ENCODE results near the gene FAM72A.
"Not testable (repeated sequence)": the region's sequence is repeated elsewhere in the genome, so short reads cannot be mapped to it uniquely, and the experiment has no call there.

FAM72A gene

DNA sequence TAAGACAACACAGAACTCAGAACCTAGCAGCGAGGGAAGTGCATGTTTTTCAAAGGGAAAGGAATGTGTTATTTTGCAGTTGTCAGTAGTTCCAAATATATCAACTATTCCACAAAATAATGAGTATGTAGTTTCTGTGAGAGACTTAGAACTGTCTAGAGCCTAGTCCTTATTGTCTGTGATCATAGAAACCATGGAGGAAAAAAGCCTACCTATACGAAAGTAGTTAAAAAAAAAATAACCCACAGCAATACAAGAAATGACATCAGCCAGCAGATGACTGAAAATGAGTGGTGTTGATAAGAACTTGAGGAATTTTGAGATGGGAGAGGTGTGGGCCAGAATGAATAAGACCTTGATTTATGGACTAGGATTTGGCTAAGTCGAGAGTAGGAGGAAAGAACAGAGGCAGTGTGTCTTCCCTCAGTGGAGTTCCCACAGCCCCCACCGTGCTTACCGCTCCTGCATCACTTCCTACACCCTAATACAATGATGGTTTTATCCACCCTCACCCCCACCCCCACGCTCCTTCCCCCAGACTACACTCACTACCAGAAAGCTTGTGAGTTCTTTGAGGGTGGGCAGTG, 21.6 kb upstream of the FAM72A start:
- ATAC-seq (ENCODE audit: low read depth); H3K4me3 Mint-ChIP-seq; H3K27me3 Mint-ChIP-seq; H3K27ac Mint-ChIP-seq; H3K9me3 Mint-ChIP-seq; H3K36me3 Mint-ChIP-seq; DNase-seq (ENCODE audit: low spot score in 2 of 2); H3K4me1 Mint-ChIP-seq: not testable (repeated sequence)

DNA sequence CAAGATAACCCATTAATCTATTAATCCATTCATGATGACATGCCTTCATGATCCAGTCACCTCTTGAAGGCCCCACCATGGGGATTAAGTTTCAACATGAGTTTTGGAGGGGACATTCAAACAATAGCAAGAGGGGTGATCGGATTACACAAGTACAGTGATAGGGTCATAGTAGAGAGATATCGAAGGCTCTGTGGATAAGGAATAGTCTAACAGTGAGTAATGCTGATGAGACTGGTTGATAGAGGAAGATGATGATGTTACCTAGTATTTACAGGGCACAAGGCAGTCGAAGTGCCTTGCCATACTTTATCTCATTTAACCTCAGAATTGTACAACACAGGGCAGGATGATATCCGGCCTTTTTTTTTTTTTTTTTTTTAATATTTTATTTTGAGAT, 18.9 kb upstream of the FAM72A start:
- not testable (repeated sequence) for ATAC-seq (ENCODE audit: low read depth); H3K9me3 Mint-ChIP-seq; H3K4me3 Mint-ChIP-seq; H3K36me3 Mint-ChIP-seq; H3K27ac Mint-ChIP-seq; DNase-seq (ENCODE audit: low spot score in 2 of 2); H3K4me1 Mint-ChIP-seq; H3K27me3 Mint-ChIP-seq

DNA sequence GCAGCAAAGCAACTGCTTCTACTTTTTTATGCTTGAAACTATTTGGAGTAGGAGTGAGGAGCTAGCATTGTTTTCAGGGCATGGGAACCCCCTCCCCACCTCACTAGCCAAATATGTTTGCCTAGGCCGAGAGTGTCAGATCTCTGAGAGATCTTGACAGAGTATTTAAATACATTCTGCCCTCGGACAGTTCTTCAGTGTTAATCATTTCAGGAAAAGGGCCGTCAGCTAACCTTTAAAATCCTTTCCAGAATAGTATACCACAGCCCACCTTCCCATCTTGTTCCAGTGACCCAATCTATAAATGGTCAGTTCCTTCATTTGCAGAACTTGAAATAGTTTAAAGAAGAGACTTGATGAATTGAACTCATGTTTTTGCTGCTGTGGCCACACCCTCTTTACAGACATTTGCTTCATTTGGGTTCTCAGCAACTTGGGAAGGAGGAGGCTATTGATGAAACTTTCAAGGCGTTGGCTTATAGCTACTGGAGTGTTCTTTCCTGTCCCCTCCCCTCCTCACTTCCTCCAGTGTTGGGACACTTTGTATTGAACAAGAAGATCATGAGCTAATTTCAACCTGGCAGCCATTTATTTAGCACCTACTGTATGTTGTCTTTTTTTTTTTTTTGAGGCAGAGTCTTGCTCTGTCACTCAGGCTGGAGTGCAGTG, 17.8 kb upstream of the FAM72A start:
- H3K4me3 Mint-ChIP-seq; H3K4me1 Mint-ChIP-seq; H3K36me3 Mint-ChIP-seq; DNase-seq (ENCODE audit: low spot score in 2 of 2); H3K27ac Mint-ChIP-seq; H3K9me3 Mint-ChIP-seq; H3K27me3 Mint-ChIP-seq; ATAC-seq (ENCODE audit: low read depth): not testable (repeated sequence)

DNA sequence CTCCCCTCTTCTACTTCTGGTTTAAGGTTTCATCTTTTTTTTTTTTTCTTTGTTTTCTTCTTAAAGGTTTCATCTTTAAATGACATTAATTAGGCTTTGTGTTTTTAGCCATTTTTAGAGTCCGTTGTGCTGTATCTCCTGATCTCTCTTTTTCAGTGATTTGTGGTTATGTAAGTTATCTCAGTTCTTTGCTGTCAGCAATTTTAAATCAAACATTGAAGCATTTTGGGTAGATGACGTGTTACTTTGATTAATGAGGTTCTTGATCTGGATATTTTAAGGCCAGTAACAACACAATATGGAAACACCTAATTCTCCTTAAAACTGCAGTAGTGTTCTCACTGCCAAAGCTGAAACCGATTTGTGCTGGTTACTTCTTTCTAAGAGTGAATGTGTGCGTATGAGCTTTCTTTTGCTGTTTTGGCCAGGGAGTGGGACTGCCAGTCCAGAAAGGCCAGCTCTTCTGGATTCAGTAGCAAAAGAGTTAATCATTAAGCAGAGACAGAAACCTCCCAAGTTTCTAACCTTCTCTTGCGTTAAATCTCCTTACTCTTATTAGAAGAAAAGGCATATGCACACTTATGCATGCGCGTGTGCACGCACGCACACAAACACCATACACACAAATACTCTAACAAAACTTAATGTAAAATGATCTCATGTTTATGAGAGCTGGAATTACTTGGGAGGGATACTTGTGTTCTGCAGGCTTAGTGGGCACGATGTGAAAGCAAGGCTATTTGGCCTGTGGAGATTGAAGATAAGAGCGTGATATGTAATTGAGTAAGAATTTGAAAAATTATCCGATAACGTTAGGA, 17.1 kb upstream of the FAM72A start:
- DNase-seq (ENCODE audit: low spot score in 2 of 2); H3K4me3 Mint-ChIP-seq; H3K36me3 Mint-ChIP-seq; H3K4me1 Mint-ChIP-seq; ATAC-seq (ENCODE audit: low read depth); H3K9me3 Mint-ChIP-seq; H3K27me3 Mint-ChIP-seq; H3K27ac Mint-ChIP-seq: not testable (repeated sequence)

DNA sequence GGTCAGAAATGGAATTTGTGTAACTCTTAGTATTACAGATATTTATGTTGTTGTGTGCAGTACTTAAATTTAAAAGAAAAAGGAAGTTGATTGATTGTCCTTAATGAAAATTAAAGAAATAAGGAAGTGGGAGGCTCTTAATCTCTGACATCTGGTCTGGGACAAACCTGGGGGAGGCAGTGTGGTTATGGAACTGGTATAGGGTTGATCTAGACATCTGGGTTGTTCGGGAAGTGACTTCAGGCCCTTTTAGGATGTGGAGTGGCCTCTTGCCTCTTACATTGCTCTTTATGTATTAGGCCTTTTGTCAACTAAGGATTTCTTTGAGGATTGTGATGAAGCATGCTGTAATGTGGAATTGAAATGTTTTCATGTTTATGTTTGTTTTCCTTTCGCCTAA, 16.1 kb upstream of the FAM72A start:
- H3K27ac Mint-ChIP-seq; H3K9me3 Mint-ChIP-seq; H3K27me3 Mint-ChIP-seq; H3K36me3 Mint-ChIP-seq; DNase-seq (ENCODE audit: low spot score in 2 of 2); H3K4me3 Mint-ChIP-seq; H3K4me1 Mint-ChIP-seq: not testable (repeated sequence)
- ATAC-seq (ENCODE audit: low read depth), result peak; percentile 71

DNA sequence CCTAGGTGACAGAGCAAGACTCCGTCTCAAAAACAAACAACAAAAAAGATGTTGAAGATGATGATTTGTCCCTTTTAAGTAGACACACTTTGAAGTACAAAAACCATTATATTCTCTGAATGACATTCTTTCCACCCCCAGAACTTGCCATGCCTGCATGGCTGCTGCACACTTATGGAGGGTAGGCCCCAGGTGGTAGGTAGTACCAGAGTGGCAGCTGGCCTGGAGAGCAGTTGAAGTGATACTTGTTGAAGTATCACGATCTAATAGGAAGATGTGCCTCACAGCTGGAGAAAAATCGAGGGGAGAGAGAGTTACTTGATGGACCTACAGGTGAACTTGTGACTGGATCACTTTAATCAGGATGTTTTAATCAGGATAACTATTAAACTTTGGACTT, 15.6 kb upstream of the FAM72A start:
- DNase-seq (ENCODE audit: low spot score in 2 of 2); H3K27me3 Mint-ChIP-seq; H3K4me1 Mint-ChIP-seq; H3K4me3 Mint-ChIP-seq; H3K9me3 Mint-ChIP-seq; H3K36me3 Mint-ChIP-seq; H3K27ac Mint-ChIP-seq; ATAC-seq (ENCODE audit: low read depth): not testable (repeated sequence)

DNA sequence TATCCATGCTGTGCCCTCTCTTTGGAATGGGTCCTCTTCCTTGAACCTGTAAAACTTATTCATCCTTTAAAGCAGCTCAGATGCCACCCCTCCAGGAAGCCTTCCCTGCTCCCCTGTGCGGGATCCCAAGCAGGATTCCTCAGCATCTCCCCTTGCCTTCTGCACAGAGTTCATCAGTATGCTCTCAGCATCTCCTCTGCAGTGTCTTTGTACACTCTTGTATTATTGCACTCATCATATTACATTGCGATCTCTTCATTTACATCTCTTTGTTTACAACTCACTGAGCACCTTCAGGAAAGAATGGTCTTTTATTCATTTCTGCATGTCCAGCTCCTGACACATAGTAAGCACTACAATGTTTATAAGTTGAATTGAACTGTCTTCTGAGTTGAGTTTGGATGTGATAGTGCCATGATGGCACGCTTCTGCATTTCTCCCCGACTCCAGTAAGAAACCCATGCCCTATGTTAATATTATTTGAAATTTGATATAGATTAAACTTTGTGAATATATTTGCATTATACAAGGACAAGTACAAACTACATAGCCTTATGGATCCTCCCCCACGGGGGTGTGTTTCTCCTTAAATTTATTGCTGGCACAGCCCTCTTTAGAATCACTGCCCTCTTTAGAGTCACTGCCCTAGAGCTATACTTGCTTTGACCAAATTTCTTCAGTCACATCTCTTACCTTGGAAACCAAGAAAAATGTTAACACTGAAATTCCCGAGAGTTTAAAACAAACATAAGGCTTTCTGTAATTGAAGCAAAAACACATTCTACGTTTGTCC, 13.2 kb upstream of the FAM72A start:
- DNase-seq (ENCODE audit: low spot score in 2 of 2); H3K9me3 Mint-ChIP-seq; H3K27me3 Mint-ChIP-seq; ATAC-seq (ENCODE audit: low read depth); H3K27ac Mint-ChIP-seq; H3K4me1 Mint-ChIP-seq; H3K4me3 Mint-ChIP-seq; H3K36me3 Mint-ChIP-seq: not testable (repeated sequence)

DNA sequence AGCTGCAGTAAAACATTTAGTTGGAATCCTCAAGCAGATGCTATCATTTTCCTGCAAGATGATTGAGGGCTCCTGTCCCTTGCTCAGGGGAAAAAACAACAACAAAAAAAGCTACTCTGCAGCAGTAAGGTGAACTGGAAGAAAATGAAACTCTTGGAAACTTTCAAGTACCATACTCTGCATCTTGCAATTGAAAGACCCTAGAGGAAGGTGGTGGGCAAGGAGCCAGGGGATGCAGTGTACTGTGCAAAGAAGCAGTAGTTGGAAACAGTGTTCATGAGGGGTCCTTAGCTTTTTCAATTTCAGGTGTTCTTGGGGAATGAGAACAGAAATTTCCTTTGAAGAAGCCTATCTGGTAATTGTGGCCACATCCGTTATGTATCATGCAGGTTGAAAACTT, 8.2 kb upstream of the FAM72A start:
- H3K4me1 Mint-ChIP-seq; H3K9me3 Mint-ChIP-seq; ATAC-seq (ENCODE audit: low read depth); H3K36me3 Mint-ChIP-seq; H3K27ac Mint-ChIP-seq; DNase-seq (ENCODE audit: low spot score in 2 of 2); H3K4me3 Mint-ChIP-seq; H3K27me3 Mint-ChIP-seq: not testable (repeated sequence)

DNA sequence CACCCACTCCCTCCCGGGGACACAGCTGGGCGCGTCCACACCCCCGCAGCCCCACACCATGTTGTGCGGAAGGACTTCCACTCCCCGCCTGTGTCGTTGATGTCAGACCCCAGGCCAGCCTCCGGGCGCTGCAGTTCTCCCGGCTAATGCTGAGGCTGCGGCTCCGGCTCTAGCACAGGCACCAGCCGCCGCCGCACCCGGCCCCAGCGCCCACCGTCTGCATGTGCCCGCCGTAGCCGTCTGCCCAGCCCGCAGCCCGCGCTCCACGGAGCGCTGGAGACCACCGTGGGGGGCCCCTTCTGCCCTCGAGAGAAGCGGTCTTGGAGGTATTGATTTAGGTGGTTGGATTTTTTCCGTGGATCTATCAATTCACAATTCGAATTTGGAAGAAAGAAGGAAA, 2.9 kb upstream of the FAM72A start:
- ATAC-seq (ENCODE audit: low read depth); H3K4me3 Mint-ChIP-seq; H3K9me3 Mint-ChIP-seq; H3K27me3 Mint-ChIP-seq; H3K4me1 Mint-ChIP-seq; H3K36me3 Mint-ChIP-seq; H3K27ac Mint-ChIP-seq: not testable (repeated sequence)
- peak in 1 of 2 donors; percentile 19 for DNase-seq (ENCODE audit: low spot score in 2 of 2)

DNA sequence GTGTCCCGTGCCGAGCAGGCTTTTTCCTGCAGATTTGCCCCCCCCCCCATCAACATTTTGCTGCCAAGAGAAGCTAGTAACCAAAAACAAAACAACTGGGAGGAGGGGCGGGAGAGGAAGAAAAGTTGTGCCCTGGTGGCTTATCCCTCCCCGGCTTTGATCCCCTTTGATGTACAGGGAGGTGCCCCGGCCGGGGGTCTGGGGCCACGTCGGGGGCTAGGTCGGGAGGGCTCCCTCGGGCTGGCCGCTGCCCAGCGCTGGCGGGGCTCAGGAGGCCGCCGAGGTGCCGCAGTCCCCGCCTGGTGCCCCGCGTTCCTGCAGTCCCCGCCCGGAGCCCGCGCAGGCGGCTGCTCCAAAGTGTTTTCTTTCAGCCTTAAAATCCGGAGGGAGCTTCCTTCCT, 2.2 kb upstream of the FAM72A start:
- H3K9me3 Mint-ChIP-seq; H3K27me3 Mint-ChIP-seq; H3K36me3 Mint-ChIP-seq; ATAC-seq (ENCODE audit: low read depth); H3K27ac Mint-ChIP-seq; H3K4me1 Mint-ChIP-seq: not testable (repeated sequence)
- peak overlapping the region; percentile 89 for H3K4me3 Mint-ChIP-seq
- peak in 1 of 2 donors; percentile 24 for DNase-seq (ENCODE audit: low spot score in 2 of 2)

DNA sequence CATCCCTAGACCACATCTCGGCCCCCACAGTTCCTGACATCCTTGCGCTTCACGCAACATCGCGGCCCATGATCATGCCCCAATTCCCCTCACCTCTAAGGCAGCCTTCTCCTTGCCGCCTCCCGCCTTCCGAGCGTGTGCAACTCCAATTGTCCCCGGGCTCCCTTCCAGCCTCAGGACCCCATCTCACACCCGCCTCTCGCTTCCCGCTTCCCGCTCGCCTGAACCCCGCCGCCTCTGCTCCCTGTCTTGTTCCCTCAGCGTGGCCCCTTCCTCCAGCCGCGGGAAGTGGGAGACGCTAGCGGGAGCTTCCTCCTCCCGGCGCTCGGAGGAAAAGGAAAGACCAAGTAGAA, 1.5 kb upstream of the FAM72A start:
- not testable (repeated sequence) for H3K36me3 Mint-ChIP-seq; H3K9me3 Mint-ChIP-seq; DNase-seq (ENCODE audit: low spot score in 2 of 2); H3K4me1 Mint-ChIP-seq; H3K27me3 Mint-ChIP-seq; ATAC-seq (ENCODE audit: low read depth); H3K27ac Mint-ChIP-seq
- H3K4me3 Mint-ChIP-seq, result peak overlapping the region; percentile 85

DNA sequence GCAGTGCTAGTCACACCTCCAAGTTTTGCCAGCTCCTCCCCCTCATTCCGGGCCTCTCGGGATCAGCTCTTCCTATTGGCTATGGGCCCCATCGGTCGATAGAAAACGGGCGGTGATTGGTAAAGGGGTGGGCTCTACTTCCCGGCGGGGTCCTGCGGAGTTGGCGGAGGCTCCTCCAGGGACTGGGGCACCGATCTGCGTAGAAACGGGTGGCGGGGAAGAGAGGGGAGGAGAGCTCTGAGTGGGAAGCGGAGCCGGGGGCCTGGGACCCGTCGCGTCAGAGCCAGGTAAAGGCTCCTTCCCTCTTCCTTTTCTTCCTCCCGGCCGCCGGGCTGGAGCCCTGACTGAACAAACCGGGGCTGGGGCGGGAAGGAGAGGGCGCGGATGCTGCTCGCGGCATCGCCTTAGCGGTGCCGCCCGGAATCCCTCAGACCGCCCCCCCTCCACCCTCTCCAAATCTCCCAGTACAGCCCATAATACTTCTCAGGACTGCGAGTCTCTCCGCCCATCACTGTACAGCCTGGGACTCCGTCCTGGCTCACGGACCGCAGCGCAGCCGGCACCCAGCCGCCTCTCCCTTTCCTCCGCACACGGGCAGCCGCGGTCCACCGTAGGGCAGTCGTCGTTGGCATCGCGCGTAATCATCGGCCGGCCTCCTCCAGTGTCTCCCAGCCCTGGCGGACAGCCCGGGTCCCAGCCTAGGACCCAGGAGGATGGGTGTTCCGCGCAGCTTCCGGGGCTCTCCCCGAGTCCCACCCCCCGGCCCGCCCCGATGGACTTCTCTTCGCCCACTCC, 922 bp upstream of the FAM72A start, which contains the start of gene SRGAP2:
Gene SRGAP2, plus strand, starts transcription at position 178 of the 795 bp plus-strand sequence. CDS start 2,430 bp downstream, outside the sequence.
- ATAC-seq (ENCODE audit: low read depth) (peak; percentile 4), DNase-seq (ENCODE audit: low spot score in 2 of 2) (peak; percentile 32 to 61)
- H3K27me3 Mint-ChIP-seq, H3K9me3 Mint-ChIP-seq, H3K36me3 Mint-ChIP-seq, H3K4me1 Mint-ChIP-seq: not testable (repeated sequence)
- peak within 1 kb of the TSS; percentile 78 for H3K27ac Mint-ChIP-seq
- peak within 1 kb of the TSS; percentile 90 for H3K4me3 Mint-ChIP-seq

DNA sequence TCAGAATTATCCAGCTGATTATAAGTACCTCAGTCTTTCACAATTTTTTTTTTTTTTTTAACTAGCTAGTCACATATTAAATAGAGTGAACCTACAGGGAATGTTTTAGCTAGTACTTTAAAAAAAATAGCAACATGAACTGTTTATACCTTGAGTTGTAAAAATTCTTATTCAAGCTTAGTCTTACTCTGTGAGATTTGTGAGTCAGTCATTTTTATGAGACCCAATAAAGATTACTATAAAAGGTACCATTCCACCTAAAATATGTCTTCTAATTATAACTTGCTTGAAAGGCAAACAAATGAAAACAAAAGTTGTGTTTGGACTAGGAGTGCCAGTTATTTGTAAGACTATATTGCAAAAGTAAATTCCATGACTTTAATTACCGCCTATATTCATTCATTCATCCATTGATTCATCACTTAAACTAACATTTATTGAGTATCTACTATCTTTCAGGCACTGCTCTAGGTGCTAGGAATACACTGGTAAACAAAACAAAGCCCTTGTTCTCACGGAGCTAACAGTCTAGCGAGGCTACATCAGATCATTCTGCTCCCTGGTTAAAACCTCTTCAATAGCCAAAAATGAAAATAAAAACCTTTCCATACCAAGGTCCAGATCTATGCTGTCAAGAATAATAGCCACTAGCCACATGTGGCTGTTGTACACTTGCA, 5.8 kb downstream of the FAM72A start:
- not testable (repeated sequence) for H3K27me3 Mint-ChIP-seq; H3K9me3 Mint-ChIP-seq; H3K4me3 Mint-ChIP-seq; H3K4me1 Mint-ChIP-seq; H3K36me3 Mint-ChIP-seq; ATAC-seq (ENCODE audit: low read depth); H3K27ac Mint-ChIP-seq; DNase-seq (ENCODE audit: low spot score in 2 of 2)

Measured in memory B cell (primary cell).